AG04449 (cell line): Measurements from ENCODE around the gene PLK3.

Experiments used
- CTCF ChIA-PET: fragments of 350-600 bp; formaldehyde crosslinking; extraction: SDS; loops from one replicate; lab custom pipeline; 2021; ENCODE audit warnings: antibody characterized with exemption; lab: Yijun Ruan, JAX
- POLR2A ChIA-PET: fragments of 400-600, 350-600 bp; formaldehyde crosslinking; extraction: SDS; loops from one replicate; lab custom pipeline; 2020; ENCODE audit warnings: antibody characterized with exemption, inconsistent platforms; lab: Yijun Ruan, JAX
- DNase-seq: peaks from one replicate; pipeline ENCODE4 v3.0.0-alpha.2; 2010; ENCODE audit warnings: low read depth, low spot score
- H3K4me3 ChIP-seq: 2 replicates; pipeline ENCODE4 v1.5.1; 2011; ENCODE audit warnings: low read depth, mild to moderate bottlenecking, control low read depth, low read length
- TF ChIP-seq, protein P1 (sequence below): IDR thresholded peaks from one replicate; pipeline ENCODE4 v1.5.1; 2011; ENCODE audit warnings: mild to moderate bottlenecking, moderate library complexity, low read length, control low read depth, inconsistent platforms; ENCODE audit not compliant: insufficient read depth; ENCODE audit errors: missing control alignments

Gene PLK3

DNA sequence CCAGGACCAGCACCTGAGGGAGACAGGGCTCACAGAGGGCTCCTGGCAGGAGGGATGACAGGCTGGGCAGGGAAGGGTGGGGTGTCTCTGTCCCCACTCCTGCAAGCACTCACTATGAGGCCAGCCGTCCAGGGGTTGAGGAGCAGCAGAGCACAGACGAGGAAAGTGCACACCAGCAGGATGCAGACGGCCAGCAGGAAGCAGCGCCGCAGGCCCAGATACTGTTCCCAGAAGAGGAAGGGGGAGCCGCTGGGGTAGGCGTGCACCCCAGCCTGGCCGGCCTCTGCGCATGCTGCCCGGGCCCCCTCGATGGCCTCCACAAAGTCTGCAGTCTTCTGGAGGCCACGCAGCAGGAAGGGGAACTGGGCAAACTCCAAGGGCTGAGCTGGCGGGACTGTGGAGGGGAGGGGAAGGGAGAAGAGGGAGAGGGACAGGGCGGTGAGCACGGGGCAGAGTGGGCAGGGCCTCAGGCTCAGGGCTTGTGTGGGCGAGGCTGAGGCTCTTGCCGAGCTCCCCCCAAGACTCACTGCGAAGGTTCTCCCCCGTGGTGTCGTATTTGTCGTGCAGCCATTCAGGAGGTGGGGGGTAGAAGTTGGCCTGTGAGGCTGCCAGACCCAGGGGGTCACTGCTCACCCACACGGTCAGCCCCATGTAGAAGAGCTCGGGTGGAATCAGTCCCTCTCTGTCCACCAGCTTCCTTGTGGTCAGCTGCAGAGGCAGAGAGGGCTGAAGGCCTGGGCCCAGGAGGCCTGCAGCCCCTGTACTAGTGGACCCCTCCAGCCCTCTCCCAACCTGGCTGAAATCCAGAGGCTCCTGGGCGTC lies 26.4 kb downstream of the PLK3 start:
- H3K4me3 ChIP-seq: no peak overlapping the region
- POLR2A ChIA-PET: interaction anchor here (0.6 kb wide), 1 partner anchor 12 kb away, joined by 4 read pairs; no protein-coding TSS in a partner anchor
- CTCF ChIA-PET: interaction anchor here (0.6 to 8.0 kb wide), 3 partner anchors 10 to 188 kb away, joined by 3 to 62 read pairs (median 3); no protein-coding TSS in a partner anchor
- no peak for DNase-seq
- TF ChIP-seq, protein P1, sequence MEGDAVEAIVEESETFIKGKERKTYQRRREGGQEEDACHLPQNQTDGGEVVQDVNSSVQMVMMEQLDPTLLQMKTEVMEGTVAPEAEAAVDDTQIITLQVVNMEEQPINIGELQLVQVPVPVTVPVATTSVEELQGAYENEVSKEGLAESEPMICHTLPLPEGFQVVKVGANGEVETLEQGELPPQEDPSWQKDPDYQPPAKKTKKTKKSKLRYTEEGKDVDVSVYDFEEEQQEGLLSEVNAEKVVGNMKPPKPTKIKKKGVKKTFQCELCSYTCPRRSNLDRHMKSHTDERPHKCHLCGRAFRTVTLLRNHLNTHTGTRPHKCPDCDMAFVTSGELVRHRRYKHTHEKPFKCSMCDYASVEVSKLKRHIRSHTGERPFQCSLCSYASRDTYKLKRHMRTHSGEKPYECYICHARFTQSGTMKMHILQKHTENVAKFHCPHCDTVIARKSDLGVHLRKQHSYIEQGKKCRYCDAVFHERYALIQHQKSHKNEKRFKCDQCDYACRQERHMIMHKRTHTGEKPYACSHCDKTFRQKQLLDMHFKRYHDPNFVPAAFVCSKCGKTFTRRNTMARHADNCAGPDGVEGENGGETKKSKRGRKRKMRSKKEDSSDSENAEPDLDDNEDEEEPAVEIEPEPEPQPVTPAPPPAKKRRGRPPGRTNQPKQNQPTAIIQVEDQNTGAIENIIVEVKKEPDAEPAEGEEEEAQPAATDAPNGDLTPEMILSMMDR: no peak

- ChIA-PET CTCF (interaction anchor here (0.6 to 8.0 kb wide), 5 partner anchors 9 to 187 kb away, joined by 3 to 62 read pairs (median 3); no protein-coding TSS in a partner anchor), POLR2A (no interaction called here)
- TF ChIP-seq, protein P1: no peak
- no peak for DNase-seq
- H3K4me3 ChIP-seq: no peak overlapping the region
These were observed 27.2 kb downstream of the PLK3 start for GRCh38 chr1:44827197-44828002.

GRCh38 chr1:44828003-44828651 lies 27.9 kb downstream of the PLK3 start:
- POLR2A ChIA-PET: no interaction called here
- CTCF ChIA-PET: interaction anchor here (1.0 to 8.0 kb wide), 4 partner anchors 8 to 186 kb away, joined by 3 to 62 read pairs (median 3); no protein-coding TSS in a partner anchor

GRCh38 chr1:44828841-44829440 lies 28.8 kb downstream of the PLK3 start:
- TF ChIP-seq, protein P1: no peak
- ChIA-PET POLR2A (no interaction called here), CTCF (interaction anchor here (1.0 to 10.5 kb wide), 2 partner anchors 97 to 183 kb away, joined by 3 to 92 read pairs; partner anchors contain the start of genes HECTD3 and UROD)
- no peak for DNase-seq
- no peak overlapping the region for H3K4me3 ChIP-seq

More at GRCh38 chr1:44828003-44828651, 27.9 kb downstream of the PLK3 start:
- TF ChIP-seq, protein P1: no peak
- no peak for DNase-seq
- H3K4me3 ChIP-seq: no peak overlapping the region

DNA sequence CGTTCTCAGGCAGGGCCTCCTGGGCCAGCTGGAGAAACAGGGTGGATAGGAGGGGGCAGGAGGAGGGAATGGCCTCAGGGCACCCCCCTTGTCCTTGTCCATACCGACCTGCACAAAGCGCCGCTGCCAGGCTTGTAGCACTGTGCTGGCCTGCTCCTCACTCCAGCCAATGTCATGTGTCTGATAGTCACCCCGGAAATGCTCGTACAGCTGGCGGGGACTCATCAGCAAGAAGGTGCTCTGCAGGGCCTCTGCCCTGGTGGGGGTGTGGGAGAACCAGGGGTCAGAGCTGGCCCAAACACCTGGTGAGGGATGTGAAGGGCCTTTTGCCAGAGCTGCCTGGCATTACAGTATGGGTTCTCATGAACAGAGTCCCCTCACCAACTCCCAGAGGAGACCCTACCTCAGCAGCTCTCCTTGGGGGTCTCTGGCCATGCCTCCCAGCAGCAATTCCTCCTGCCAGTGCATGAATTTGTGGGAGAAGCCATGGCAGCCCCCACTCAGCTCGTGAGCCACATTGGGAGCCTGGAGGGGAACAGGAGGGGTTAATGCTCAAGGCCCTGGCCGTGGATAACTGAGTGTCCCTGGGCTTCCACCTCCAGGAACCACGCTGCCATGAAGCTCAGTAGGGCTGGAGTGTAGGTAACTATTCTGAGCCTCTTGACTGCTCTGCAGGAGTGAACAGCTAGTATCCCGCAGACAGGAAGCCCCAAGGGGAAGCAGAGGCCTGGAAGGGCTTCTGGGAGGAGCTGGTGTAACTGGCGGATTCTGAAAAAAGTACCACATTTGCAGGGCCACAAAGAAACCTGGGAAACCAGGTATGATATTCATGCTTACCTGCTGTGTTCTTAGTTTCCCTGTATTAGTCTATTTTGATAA lies 29.6 kb downstream of the PLK3 start:
- CTCF ChIA-PET: interaction anchor here (1.1 to 10.5 kb wide), 5 partner anchors 8 to 182 kb away, joined by 3 to 92 read pairs (median 4); partner anchors contain the start of genes BEST4, HECTD3 and UROD
- POLR2A ChIA-PET: no interaction called here
- no peak for DNase-seq

More for the DNA sequence above, 29.6 kb downstream of the PLK3 start:
- H3K4me3 ChIP-seq: no peak overlapping the region
- TF ChIP-seq, protein P1: no peak
